Upper lobe of left lung (tissue), 4 donors: ENCODE results near the gene TRIM66.

Experiments
- CTCF ChIP-seq, 6 experiments: fragments of 450-650 bp in 4 of 6; fragments of 200-600 bp in 2 of 6; sonication (generic) in 2 of 6; IDR thresholded peaks; one replicate each; pipeline ENCODE4 v1.5.1; 2016 to 2019; ENCODE audit warnings: antibody characterized with exemption in 6 of 6
- EP300 ChIP-seq, 4 donors: sonication (generic); formaldehyde crosslinking; IDR thresholded peaks; one replicate each; pipeline ENCODE4 v1.5.1; 2017; ENCODE audit warnings: antibody characterized with exemption in 4 of 4, control low read depth in 2 of 4
- POLR2A ChIP-seq, 4 donors: fragments of 450-650 bp; IDR thresholded peaks; one replicate each; pipeline ENCODE4 v1.5.1; 2016 to 2017; ENCODE audit warnings: antibody characterized with exemption in 4 of 4, mild to moderate bottlenecking in 2 of 4
- POLR2AphosphoS5 ChIP-seq, 2 donors: sonication (generic); formaldehyde crosslinking; IDR thresholded peaks; one replicate each; pipeline ENCODE4 v1.5.1; 2017; ENCODE audit warnings: antibody characterized with exemption in 2 of 2

- TF ChIP-seq POLR2AphosphoS5 (IDR thresholded peaks at IDR 0.05): no peak
- no peak for TF ChIP-seq POLR2A (IDR thresholded peaks at IDR 0.05)
- no peak for TF ChIP-seq CTCF (IDR thresholded peaks at IDR 0.05)
- TF ChIP-seq EP300 (IDR thresholded peaks at IDR 0.05): no peak
Observed at GRCh38 chr11:8610532-8611116, 71.8 kb downstream of the TRIM66 start.
